GM19238 (cell line): ENCODE measurements around the gene RPS3.
"Not testable (repeated sequence)": the region's sequence is repeated elsewhere in the genome, so short reads cannot be mapped to it uniquely, and the experiment has no call there.

Source experiments
- DNase-seq: peaks from one replicate; pipeline ENCODE4 v3.0.0; 2011; ENCODE audit warnings: low spot score; ENCODE audit not compliant: insufficient read length

The RPS3 gene

DNA sequence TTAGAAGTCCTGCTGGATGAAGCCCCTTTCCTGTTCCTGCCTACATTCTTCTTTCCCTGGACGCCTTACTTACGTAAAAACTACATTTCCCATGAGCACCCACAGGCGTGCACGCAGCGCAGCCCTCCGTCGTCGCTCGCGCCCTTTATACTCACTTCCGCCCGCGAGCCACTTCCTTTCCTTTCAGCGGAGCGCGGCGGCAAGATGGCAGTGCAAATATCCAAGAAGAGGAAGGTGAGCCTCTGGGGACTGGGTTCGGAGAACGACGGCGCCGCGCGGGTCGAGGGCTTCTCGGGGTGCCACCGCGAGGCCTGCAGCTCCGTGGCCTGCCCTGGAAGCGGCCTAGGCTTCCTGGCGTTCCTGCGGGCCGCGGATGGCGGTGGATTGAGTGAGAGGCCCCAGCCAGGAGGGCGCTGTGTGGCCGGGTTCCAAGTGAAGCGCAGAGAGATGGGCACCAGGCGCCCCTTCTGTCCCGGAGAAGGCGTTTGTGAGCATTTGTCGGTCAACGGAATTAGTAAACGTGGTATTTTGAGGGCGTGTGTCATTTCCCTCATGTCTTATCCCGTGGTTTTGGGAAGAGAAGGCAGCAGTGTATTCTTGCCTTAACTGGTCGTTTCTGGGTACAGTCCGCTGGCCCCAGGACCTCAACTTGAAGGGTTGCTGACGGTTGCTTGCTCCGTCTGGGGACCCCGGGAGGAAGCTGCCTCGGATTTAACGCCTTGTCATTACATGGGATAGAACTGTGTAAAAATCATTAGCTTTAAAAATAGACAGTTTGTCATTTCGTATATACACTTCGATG, at the start of gene RPS3:
Gene RPS3 (plus strand): TSS at position 175 of the 802 bp plus-strand sequence. CDS start 30 bp downstream, at position 205.
- DNase-seq, result peak; percentile 91

DNA sequence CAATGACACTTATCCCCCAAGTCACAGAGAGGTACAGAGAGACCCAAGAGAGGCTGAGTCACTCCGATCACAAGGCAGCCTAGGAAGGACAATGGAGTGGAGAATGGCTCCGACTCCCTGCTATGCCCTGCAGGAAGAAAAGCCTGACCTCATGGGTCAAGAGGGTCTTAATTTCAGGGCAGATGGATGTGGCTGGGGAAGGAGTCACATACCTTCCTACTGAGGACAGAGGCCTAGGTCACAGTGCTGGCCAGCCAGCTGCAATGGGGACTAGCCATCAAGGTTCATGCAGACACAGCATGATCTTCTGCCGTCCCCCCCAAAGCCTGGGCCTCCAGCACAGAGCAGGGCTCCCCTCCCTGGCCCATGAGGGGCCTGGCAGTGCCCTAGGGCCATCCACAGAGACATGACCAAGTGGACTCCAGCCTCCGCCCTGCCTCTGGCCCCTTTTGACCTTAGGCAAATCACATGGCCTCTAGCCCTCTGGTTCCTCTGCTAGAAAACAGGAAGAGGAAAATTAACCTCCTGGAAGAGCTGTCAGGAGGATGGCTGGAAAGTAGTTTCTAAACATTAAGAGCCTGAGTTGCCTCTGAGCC, 49.7 kb upstream of the RPS3 start:
- DNase-seq, result no peak

DNA sequence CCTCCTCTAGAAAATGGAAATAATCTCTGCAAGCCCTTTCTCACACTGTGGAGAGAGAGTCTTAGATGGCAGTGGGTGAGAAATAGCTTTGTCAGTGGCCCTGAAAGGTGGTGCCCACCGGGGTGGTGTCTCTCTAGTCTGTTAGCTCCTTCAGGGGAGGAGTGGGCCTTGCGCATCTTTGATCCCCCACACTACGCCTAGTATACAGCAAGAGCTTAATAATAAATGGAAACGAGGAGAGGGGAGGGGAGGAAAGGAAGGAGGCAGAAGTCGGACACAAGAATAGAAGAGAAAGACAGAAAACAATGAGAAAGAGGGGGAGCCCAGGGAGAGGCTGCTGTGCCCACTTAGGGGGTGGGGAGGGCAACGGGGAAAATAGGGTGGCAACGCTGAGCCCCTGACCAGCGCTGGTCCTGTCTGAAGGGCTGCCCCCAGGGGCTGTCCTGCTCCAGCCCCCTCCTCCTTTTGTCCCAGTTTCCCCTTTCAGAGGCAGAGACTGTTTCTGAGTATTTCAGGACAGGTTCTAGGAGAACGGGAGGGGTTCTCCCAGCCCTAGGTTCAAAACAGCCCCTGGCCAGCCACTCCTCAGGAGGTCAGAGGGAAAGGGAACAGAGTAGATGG, 49.1 kb upstream of the RPS3 start:
- DNase-seq, result no peak

DNA sequence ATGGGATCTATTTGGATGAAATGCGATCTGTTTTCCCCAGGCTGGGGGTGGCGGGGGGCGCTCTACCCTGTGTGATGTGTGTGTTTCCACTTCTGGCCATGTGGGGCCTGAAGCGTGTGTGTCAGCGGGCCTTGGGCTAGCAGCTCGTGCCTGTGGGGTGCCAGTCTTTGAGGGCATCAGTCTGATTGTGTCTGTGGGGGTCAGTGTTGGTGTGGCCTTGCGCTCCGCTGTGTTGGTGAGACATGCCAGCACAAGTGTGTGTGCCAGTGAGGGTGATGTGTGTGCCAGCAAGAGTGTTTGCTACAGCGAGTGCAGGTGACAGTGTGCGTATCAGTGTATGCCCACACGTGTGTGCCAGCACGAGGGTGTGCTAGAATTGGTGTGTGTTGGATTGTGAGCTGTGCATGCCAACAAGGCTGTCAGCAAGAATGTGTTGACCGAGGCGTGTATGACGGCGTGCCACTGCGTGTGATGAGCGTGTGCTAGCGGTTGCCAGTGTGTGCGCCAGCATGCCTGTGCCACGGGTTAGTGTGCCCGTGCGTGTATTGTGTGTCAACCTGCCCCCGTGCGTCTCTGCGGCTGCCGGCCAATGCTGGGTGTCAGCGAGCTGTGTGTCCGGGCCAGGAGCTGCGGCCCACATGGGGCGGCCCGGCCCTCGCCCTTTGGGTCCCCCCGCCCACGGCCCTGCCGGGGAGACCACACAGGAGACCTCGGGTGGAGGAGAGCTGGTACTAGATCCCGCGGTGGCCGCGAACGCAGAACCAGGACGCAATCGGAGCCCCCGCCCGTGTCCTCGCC, 48.4 kb upstream of the RPS3 start:
- no peak for DNase-seq

DNA sequence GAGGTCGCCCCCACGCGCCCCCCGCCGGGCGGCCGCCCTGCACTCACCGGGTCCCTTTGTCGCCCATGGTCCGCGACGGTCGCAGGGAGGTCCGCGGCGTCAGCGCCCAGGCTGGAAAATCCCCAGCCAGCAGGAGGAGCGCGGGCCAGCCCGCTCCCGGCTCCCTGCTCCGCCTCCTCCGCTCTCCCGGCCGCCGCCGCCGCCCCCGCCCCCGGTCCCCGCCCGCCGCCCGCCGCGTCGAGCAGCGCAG, 47.9 kb upstream of the RPS3 start, which contains the start of gene ARRB1:
Gene ARRB1 (minus strand): TSS at position 121 of the 250 bp plus-strand sequence. CDS start 54 bp downstream, at position 67.
- no peak for DNase-seq

DNA sequence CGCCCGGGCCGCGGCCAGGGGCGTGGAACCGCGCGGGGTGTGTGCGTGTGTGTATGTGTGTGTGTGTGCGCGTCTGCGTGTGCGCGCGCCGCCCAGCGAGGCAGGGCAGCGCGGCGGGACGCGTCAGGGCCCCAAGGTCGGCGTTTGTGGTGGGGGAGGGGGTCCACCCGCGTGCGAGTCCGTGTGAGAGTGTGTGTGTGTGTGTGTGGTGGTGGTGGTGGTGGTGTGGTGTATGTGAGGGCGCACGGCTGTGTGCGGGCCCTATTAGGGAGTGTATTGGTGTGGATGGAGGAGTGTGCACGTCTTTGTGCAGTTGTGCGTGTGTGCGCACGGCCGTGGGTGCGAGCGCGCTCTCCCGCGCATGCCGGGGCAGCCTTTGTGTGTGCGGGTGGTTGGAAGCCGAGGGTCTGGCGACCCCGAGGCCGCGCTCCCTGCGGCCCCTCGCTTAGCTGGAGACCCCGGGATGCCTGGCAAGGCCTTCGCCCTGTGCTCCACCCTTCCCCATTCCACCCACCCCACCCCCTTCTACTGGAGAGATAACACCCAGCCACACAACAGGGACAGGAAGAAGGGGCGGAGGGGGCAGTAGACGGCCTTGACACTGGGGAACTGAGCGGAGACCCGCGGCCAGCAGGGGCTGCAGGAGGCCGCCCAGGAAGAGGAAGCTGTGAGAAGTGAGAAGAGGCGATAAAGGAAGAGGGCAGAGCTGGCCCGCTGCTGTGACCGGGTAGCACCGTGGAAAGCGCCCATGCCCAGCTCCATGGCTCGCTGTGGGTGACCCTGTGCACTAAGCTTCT, 47.3 kb upstream of the RPS3 start:
- no peak for DNase-seq

DNA sequence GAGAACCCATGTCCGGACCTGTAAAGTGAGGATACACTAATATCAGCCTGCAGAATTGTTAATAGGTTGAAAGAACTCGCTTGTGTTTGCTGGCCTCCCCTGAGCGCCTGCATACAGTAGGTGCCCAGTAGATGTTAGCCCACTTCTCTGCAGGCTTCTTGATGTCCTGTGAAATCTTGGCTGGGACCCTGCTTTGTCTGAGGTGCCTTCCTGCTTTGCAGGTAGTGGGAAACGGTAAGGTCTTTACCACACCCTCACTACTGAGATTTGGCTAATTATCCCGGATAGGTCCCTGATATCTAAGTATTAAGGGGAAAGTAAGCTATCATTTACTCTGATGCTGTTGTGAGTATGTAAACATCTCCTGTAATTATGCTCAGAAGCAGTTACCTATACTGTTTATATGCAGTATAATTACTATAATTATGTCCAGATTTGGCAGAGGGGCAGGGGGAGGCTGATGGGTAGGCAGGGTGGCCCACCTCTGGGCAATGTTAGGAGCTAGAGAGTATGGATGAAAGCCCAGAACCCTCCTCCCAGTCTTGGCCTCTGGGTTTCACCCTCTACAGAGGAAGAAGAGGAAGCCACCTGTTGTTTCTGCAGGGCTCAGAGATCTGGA, 46.6 kb upstream of the RPS3 start:
- no peak for DNase-seq

DNA sequence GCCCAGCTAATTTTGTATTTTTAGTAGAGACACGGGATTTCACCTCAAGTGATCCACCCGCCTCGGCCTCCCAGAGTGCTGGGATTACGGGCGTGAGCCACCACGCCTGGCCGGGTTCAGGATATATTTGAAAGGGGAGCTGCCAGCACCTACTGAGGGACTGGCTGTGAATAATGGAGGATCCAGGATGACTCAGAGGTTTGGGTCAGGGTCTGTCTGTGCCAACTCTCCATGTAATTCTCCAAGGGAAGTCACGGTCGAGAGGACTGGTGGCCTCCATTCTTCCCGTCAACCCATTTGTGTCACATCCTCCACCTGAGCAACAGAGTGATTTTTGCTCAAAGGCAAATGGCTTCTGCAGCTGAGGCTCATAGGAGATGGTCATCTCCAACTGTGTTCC, 44.3 kb upstream of the RPS3 start:
- no peak for DNase-seq

DNA sequence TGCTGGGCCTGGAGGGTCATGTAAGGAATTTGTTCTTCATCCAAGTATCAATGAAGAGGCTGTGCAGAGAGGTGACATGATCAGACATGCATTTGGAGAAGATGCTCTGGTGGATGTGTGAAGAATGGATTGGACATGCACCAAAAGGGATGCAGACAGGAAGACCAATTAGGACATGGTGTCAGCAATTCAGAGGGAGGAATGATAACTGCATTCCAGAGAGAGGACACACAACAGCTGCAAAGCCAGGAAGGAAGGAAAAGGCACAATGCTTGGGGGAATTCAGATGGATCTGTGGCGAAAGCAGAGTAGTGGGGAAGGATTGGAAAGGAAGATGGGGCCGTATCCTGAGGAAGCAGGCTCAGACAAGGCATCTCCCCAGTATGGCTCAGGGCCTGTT, 42.7 kb upstream of the RPS3 start:
- no peak for DNase-seq

DNA sequence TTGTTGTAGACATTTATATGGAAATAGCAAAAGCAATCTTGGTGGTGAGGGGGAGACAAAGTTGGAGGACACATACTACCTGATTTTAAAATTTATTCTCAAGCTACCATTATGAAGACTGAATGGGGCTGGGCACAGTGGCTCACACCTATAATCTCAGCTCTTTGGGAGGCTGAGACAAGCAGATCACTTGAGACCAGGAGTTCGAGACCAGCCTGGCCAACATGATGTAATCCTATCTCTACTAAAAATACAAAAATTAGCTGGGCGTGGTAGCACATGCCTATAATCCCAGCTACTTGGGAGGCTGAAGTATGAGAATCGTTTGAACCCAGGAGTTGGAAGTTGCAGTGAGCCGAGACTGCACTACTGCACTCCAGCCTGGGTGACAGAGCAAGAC, 37.0 kb upstream of the RPS3 start:
- not testable (repeated sequence) for DNase-seq

DNA sequence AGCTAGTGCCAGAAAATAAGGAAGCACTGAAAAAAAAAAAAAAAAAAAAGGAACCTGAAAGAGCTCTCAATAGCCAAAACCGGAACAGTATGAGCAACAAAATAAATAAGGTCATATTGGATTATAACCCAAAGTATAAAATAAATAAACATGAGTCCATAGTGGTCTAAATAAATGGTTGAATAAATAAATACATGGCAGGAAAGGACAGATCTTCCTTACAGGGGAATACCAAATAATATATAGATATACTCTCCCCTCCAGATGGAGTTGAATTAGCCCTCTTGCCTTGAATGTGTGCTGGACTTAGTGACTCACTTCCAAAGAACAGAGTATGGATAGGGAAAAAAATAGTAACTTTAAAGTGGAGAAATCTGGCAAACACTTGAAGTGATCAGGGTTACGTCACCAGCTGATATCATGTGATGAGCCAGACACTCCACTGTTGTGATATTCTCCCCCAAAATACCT, 33.6 kb upstream of the RPS3 start:
- no peak for DNase-seq

DNA sequence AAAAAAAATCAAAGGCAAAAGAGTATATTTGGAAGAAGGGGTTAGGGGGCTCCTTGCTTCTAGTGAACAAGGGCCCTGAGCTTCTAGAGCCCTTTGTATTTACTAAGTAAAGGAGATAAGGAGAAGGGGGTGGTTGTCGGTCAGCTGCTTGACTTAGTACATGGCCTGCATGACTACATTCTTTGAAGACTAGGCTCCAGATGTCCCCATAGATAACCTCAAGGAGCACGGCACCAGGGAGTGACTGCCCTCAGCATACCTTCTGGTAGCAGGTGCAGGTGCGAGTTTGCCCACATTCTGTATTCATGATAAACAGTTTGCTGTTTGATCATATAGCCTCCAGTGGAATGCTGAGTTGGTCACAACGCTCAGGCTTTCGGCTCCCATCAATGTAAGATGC, 32.5 kb upstream of the RPS3 start:
- DNase-seq, result not testable (repeated sequence)

DNA sequence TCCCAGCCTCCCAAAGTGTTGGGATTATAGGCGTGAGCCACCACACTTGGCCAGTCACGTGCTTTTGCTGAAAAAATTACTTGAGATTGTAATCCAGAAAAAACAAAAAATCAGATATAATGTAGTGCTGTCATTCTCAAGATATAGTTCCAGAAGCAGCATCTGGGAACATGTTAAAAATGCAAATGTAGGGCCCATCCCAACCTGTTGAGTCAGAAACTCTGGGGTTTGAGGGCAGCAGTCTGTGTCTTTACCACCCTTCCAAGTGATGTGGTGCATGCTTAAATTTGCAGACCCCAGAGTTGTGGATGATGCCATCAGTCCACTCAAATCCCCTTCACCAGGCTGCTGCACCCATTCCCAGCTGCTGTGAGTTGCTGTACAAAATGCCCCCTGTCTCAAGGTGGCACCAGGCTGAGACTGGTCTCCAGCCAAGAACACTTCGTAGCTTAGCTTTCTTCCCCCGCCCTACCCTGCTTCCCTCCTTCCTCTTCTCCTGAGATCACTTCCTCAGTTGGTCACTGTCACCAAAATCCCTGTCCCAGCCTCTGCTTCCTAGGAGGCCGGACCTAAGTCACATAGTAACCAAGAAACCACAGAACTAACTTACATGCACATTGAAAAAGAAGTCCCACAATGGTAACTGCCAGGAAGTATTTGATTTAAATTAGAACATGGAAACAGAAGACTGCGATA, 29.6 kb upstream of the RPS3 start:
- DNase-seq, result no peak

DNA sequence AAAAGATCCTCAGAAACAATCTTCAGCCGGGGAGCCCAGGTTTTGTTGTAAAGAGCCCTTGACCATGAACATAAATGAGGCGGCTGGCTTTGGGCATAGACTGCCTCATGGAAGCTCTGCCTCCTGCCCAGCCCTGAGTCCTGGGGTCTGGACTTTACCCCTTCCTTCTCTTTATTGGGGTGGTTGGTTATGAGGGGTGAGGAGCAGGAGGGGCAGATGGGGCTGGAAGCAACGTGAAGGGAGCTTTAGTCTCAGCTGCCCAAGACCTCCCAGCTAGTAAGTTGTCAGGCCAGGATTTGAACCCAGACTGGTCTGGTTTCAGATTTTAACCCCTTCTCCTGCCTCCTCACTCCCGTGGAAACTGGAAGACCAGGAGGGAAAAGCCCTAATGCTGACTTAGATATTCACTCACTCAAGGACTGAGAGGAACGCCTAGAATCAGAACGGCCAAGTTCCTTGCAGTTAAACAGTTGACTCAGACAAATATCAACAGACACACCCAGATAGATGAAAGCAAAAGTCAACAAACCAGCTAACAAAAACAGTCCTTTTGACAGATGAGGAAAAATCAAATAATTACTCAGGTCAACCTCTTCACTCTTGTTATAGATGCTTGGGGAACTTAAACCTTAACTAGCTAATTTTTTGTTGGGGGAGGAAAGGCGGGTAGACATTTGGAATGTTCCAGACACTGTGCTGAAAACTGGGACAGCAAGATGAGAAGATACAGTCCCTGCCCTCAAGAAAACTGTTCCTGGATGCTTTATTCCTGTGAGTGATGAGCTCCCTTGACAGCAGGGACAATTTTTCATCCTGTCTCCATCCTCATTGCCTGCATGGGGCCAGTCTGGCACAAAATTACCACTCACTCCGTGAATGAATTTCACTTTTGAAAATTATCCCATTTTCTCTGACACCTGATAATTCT, 27.1 kb upstream of the RPS3 start:
- DNase-seq, result no peak

DNA sequence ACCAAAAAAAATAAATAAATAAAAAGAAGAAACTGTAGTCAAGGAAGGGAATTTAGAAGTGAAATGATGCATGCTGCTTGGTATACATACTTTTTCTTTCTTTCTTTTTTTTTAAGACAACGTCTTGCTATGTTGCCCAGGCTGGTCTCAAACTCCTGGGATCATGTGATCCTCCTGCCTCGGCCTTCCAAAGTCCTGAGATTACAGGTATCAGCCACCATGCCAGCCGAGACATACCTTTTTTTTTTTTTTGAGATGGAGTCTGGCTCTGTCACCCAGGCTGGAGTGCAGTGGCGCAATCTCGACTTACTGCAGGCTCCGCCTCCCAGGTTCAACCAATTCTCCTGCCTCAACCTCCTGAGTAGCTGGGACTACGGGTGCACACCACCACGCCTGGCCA, 26.1 kb upstream of the RPS3 start:
- DNase-seq, result no peak

DNA sequence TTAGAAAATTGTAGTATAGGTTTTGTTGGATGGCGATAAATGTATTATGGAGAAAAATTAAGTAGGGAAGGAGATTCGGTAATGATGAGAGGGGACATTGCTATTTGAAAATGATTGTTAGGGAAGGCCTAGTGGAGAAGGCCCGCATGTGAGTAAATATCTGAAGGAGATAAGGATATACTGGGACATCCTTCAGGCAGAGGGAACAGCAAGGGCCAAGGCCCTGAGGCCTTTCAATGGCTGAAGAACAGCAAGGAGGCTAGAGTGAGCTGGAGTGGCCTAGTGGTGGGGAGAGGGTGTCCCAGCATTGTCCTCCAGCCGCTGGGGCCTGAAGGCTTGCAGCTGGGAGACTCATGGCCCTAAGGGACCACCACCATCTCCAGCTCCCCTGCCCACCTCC, 24.7 kb upstream of the RPS3 start:
- DNase-seq, result no peak

DNA sequence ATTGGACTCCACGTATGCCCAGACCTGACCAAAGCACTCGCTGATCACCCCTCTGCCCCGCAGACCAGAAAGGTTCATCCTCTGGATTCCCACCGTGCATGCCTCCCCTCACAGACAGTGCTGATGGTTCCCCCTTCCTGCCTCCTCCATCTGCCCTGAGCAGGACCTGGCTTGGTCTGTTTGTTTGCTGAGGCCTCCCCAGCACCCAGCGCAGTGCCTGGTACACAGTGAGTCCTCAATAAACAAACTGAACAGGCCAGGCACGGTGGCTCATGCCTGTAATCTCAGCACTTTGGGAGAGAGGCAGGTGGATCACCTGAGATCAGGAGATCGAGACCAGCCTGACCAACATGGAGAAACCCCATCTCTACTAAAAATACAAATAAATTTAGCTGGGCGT, 23.7 kb upstream of the RPS3 start:
- no peak for DNase-seq

DNA sequence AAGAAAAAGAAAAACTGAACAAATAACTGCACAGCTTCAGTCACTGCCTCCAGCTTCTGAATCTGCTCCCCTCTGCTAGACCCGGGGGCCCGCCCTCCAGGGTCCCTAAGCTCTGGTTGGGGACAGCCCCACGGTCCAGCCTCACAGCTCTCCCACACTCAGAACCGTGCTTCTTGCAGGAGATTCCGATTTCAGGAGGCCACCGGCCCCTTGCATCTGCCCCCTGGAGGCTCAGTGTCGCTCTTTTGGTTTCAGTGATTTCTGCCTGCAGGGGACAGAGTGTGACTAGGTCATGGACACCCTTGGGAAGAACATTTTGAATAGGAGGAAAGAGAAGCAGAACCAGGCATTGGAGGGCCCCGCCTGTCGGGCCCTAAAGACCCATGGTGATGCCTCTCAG, 23.1 kb upstream of the RPS3 start:
- no peak for DNase-seq

DNA sequence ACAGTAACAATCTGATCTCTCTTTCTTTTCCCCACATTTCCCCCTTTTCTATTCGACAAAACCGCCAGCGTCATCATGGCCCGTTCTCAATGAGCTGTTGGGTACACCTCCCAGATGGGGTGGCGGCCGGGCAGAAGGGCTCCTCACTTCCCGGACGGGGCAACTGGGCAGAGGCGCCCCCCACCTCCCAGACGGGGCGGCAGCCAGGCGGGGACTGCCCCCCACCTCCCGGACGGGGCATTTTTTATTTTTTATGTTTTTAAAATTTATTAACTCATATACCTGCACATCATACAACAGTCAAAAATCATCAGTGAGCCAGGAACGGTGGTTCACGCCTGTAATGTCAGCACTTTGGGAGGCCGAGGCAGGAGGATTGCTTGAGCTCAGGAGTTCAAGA, 20.5 kb upstream of the RPS3 start:
- not testable (repeated sequence) for DNase-seq
